ENCODE results near the gene CCDC171. TPM values are rescaled to one million over a fixed set of nuclear protein-coding genes. Genes with fewer than 3 reads are reported as not detected.
A peak's percentile ranks its signal among the peaks of the same experiment; 100 is the strongest.

CCDC171 gene
- total and polyA plus RNA-seq, 10 of the 15 experiments (the other 5 are each of a cell fraction or from before 2014, with no cell fraction given): 1.00 to 7.2 (median 2.8) TPM

DNA sequence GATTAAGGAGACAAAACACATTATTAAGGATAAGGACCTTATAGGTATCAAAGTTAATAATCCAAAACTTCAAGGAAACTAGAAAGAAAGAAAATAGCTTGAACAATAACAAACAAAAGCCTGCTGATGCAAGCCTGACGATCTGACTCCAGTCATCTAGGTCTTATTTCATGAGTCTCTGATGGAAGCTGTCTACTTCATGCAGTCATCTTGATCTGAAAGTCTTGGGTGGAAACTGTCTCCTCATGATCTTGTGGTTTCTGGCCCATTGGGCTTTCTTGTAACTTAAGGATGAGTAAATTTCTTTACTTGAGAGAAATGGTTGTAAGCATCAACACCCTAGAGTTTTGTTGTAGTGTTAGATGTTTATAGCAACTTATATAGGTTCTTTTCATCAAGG, 21.5 kb upstream of the CCDC171 start:
- WGBS (ENCODE audit: insufficient coverage, insufficient replicate concordance, low lambda C conversion rate, missing lambda C conversion rate): 0% methylated on average over 1 of the region's 1 CpG
- Histone ChIP-seq H2AFZ (ENCODE audit: control insufficient read depth, low read depth, low read length) (peak overlapping the region; percentile 61), H3K27ac (ENCODE audit: control insufficient read depth, insufficient read depth) (peak overlapping the region; percentile 85), H3K36me3 (ENCODE audit: control insufficient read depth in 2 of 2, insufficient read depth in 2 of 2, low read length in 1 of 2) (no peaks in the 10 kb centered on the region), H3K27me3 (replicated peaks in 1 of 2; ENCODE audit: control insufficient read depth in 2 of 2, insufficient read depth in 2 of 2, low read length in 1 of 2) (no peaks in the 10 kb centered on the region), H3K79me2 (ENCODE audit: control insufficient read depth, insufficient read depth, low read length) (no peaks in the 10 kb centered on the region), H4K20me1 (ENCODE audit: control insufficient read depth, insufficient read depth) (no peaks in the 10 kb centered on the region), H3K4me3 (no peak overlapping the region), H3K4me2 (ENCODE audit: control insufficient read depth, insufficient read depth) (peak overlapping the region; percentile 32; the same call in 1 of the 2 replicates), H3K9me3 (replicated peaks; ENCODE audit: control insufficient read depth, insufficient read depth, low read length) (no peaks in the 10 kb centered on the region; the same call in 1 of the 3 replicates), H3K4me1 (ENCODE audit: control insufficient read depth, insufficient read depth, low read length) (peaks cover 25% of the 10 kb centered on the region), H3K9ac (ENCODE audit: control insufficient read depth, insufficient read depth, low read length) (no peak overlapping the region)
- in situ Hi-C loops (cut with MboI) (no loop called here), intact Hi-C loops (cut with micrococcal nuclease; ENCODE audit: unreplicated experiment) (loop anchor here (5.0 to 10.0 kb wide), 3 partner anchors 44 to 319 kb away; no protein-coding TSS in a partner anchor)
- ChIA-PET SMC1A (ENCODE audit: uncharacterized antibody, unreplicated experiment) (interaction anchor here (0.7 to 7.1 kb wide), 18 partner anchors 9 to 319 kb away, joined by 3 to 163 read pairs (median 6); partner anchors contain the start of genes CCDC171, PSIP1 and TTC39B), POLR2A (interaction anchor here (0.7 to 5.0 kb wide), 6 partner anchors 20 to 72 kb away, joined by 3 to 70 read pairs (median 4); partner anchors contain the start of genes CCDC171 and PSIP1), RAD21 (ENCODE audit: unreplicated experiment) (interaction anchor here (1.0 to 3.5 kb wide), 7 partner anchors 15 to 105 kb away, joined by 3 to 106 read pairs (median 7); partner anchors contain the start of genes CCDC171 and PSIP1), CTCF (interaction anchor here (0.7 to 6.1 kb wide), 11 partner anchors 18 to 323 kb away, joined by 3 to 133 read pairs (median 4); partner anchors contain the start of gene PSIP1)
- FAIRE-seq (peak; percentile 68), ATAC-seq (peak; percentile 40), DNase-seq (ENCODE audit: low read depth, low spot score) (no peak)
- no TSS peak for BruUV-seq (replicated peaks)
- TF ChIP-seq RUNX3 (IDR thresholded peaks at IDR 0.05; ENCODE audit: low read length) (peak; percentile 85), IKZF2 (IDR thresholded peaks at IDR 0.05) (no peak), NFIC (IDR thresholded peaks at IDR 0.05; ENCODE audit: low read depth, low read length) (peak; percentile 36; the same call in 1 of the 2 replicates), TAF1 (IDR thresholded peaks at IDR 0.05; ENCODE audit: borderline replicate concordance, low read depth, low read length) (no peak), PAX8 (IDR thresholded peaks at IDR 0.05) (no peak), EED (IDR thresholded peaks at IDR 0.05; ENCODE audit: low read depth) (0 out of 2 replicates have a peak, but pooled peaks have one; percentile 43), EP300 (IDR thresholded peaks at IDR 0.05; ENCODE audit: borderline replicate concordance in 1 of 2, control insufficient read depth in 1 of 2, low read depth in 2 of 2, low read length in 2 of 2) (peak in 1 of 2 experiments; percentile 47; a peak in 2 of 4 replicates), ZNF217 (IDR thresholded peaks at IDR 0.05) (no peak), MXI1 (IDR thresholded peaks at IDR 0.05; ENCODE audit: low read depth, low read length) (no peak), CREM (IDR thresholded peaks at IDR 0.05; ENCODE audit: low read depth) (peak; percentile 56; the same call in 1 of the 2 replicates), CHD2 (IDR thresholded peaks at IDR 0.05; ENCODE audit: borderline replicate concordance, low read depth, low read length) (no peak), NR2C2 (IDR thresholded peaks at IDR 0.05; ENCODE audit: borderline replicate concordance, control insufficient read depth, insufficient read length, low read depth) (no peak), SMAD1 (IDR thresholded peaks at IDR 0.05; ENCODE audit: low read depth, partially characterized antibody) (no peak), ESRRA (IDR thresholded peaks at IDR 0.05; ENCODE audit: low read length) (no peak)
- TF ChIP-seq, protein P1, sequence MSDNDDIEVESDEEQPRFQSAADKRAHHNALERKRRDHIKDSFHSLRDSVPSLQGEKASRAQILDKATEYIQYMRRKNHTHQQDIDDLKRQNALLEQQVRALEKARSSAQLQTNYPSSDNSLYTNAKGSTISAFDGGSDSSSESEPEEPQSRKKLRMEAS (IDR thresholded peaks at IDR 0.05; ENCODE audit: low read depth, low read length): no peak
- TF ChIP-seq, protein P2, sequence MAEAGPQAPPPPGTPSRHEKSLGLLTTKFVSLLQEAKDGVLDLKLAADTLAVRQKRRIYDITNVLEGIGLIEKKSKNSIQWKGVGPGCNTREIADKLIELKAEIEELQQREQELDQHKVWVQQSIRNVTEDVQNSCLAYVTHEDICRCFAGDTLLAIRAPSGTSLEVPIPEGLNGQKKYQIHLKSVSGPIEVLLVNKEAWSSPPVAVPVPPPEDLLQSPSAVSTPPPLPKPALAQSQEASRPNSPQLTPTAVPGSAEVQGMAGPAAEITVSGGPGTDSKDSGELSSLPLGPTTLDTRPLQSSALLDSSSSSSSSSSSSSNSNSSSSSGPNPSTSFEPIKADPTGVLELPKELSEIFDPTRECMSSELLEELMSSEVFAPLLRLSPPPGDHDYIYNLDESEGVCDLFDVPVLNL (IDR thresholded peaks at IDR 0.05; ENCODE audit: low read depth, low read length): no peak
- TF ChIP-seq, protein P3, sequence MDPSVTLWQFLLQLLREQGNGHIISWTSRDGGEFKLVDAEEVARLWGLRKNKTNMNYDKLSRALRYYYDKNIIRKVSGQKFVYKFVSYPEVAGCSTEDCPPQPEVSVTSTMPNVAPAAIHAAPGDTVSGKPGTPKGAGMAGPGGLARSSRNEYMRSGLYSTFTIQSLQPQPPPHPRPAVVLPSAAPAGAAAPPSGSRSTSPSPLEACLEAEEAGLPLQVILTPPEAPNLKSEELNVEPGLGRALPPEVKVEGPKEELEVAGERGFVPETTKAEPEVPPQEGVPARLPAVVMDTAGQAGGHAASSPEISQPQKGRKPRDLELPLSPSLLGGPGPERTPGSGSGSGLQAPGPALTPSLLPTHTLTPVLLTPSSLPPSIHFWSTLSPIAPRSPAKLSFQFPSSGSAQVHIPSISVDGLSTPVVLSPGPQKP (IDR thresholded peaks at IDR 0.05; ENCODE audit: low read depth, low read length): no peak
- TF ChIP-seq, protein P4, sequence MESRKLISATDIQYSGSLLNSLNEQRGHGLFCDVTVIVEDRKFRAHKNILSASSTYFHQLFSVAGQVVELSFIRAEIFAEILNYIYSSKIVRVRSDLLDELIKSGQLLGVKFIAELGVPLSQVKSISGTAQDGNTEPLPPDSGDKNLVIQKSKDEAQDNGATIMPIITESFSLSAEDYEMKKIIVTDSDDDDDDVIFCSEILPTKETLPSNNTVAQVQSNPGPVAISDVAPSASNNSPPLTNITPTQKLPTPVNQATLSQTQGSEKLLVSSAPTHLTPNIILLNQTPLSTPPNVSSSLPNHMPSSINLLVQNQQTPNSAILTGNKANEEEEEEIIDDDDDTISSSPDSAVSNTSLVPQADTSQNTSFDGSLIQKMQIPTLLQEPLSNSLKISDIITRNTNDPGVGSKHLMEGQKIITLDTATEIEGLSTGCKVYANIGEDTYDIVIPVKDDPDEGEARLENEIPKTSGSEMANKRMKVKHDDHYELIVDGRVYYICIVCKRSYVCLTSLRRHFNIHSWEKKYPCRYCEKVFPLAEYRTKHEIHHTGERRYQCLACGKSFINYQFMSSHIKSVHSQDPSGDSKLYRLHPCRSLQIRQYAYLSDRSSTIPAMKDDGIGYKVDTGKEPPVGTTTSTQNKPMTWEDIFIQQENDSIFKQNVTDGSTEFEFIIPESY (IDR thresholded peaks at IDR 0.05): no peak
- TF ChIP-seq, protein P5, sequence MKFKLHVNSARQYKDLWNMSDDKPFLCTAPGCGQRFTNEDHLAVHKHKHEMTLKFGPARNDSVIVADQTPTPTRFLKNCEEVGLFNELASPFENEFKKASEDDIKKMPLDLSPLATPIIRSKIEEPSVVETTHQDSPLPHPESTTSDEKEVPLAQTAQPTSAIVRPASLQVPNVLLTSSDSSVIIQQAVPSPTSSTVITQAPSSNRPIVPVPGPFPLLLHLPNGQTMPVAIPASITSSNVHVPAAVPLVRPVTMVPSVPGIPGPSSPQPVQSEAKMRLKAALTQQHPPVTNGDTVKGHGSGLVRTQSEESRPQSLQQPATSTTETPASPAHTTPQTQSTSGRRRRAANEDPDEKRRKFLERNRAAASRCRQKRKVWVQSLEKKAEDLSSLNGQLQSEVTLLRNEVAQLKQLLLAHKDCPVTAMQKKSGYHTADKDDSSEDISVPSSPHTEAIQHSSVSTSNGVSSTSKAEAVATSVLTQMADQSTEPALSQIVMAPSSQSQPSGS (IDR thresholded peaks at IDR 0.05; ENCODE audit: low read length): no peak

Measured in GM12878 (cell line).